ENCODE results near the gene LIN52. TPM values are rescaled to one million over a fixed set of nuclear protein-coding genes. Genes with fewer than 3 reads are reported as not detected.

The LIN52 gene
- total and polyA plus RNA-seq, 2 of the 13 experiments (the other 11 are each of a cell fraction or from before 2014, with no cell fraction given): 11.4 to 23.3 TPM

GRCh38 chr14:74207943-74208342, 123.2 kb downstream of the LIN52 start:
- in situ Hi-C loops (cut with HindIII; ENCODE audit: extremely low pct_ligation_motif_present, low pct_unique_long_range_greater_than_20kb): no loop called here
- WGBS (ENCODE audit: low lambda C conversion rate): 79% methylated on average over 3 of the region's 3 CpGs
- Histone ChIP-seq H3K36me3 (replicated peaks in 1 of 2; ENCODE audit: control insufficient read depth in 1 of 2, insufficient read depth in 2 of 2, low read length in 2 of 2) (peaks cover 1 to 6% of the 10 kb centered on the region in 2 experiments; a peak in 1 of 5 replicates), H4K20me1 (ENCODE audit: insufficient read depth, low read length) (no peaks in the 10 kb centered on the region), H3K4me1 (ENCODE audit: insufficient read depth, low read length) (no peaks in the 10 kb centered on the region), H3K9ac (ENCODE audit: insufficient read depth, low read depth, low read length) (no peak overlapping the region), H3K27ac (ENCODE audit: extremely low read length, insufficient read depth, low read length) (no peak overlapping the region), H3K4me2 (ENCODE audit: low read depth, low read length) (no peak overlapping the region), H3K4me3 (replicated peaks in 1 of 3; ENCODE audit: insufficient read depth in 1 of 3, low read depth in 2 of 3, low read length in 3 of 3) (no peak overlapping the region), H2AFZ (ENCODE audit: low read length) (no peak overlapping the region), H3K79me2 (ENCODE audit: insufficient read depth, low read length) (no peaks in the 10 kb centered on the region), H3K9me3 (ENCODE audit: low read length) (no peaks in the 10 kb centered on the region), H3K27me3 (ENCODE audit: control insufficient read depth in 1 of 2, insufficient read depth in 2 of 2, low read length in 2 of 2) (no peaks in the 10 kb centered on the region; a peak in 1 of 5 replicates)
- FAIRE-seq (no peak), ATAC-seq (peak; percentile 41; the same call in 1 of the 3 replicates), DNase-seq (ENCODE audit: low spot score) (peak; percentile 10)
- TF ChIP-seq, protein P1, sequence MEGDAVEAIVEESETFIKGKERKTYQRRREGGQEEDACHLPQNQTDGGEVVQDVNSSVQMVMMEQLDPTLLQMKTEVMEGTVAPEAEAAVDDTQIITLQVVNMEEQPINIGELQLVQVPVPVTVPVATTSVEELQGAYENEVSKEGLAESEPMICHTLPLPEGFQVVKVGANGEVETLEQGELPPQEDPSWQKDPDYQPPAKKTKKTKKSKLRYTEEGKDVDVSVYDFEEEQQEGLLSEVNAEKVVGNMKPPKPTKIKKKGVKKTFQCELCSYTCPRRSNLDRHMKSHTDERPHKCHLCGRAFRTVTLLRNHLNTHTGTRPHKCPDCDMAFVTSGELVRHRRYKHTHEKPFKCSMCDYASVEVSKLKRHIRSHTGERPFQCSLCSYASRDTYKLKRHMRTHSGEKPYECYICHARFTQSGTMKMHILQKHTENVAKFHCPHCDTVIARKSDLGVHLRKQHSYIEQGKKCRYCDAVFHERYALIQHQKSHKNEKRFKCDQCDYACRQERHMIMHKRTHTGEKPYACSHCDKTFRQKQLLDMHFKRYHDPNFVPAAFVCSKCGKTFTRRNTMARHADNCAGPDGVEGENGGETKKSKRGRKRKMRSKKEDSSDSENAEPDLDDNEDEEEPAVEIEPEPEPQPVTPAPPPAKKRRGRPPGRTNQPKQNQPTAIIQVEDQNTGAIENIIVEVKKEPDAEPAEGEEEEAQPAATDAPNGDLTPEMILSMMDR (CRISPR knock-in tag; IDR thresholded peaks at IDR 0.05): peak; percentile 48
- TF ChIP-seq SNAI1 (CRISPR knock-in tag; IDR thresholded peaks at IDR 0.05; ENCODE audit: borderline replicate concordance) (no peak), STAG1 (CRISPR knock-in tag; IDR thresholded peaks at IDR 0.05) (peak; percentile 56), NFAT5 (CRISPR knock-in tag; IDR thresholded peaks at IDR 0.05) (no peak)
- intact Hi-C loops (cut with micrococcal nuclease; ENCODE audit: unreplicated experiment): no loop called here
- POLR2A ChIA-PET: interaction anchor here (0.6 kb wide), 1 partner anchor 75 kb away, joined by 3 read pairs; no protein-coding TSS in a partner anchor
- CTCF ChIA-PET (ENCODE audit: low intra/inter-chr PET ratio, low total read pairs): interaction anchor here (1.4 kb wide), 1 partner anchor 49 kb away, joined by 4 read pairs; no protein-coding TSS in a partner anchor
- no TSS peak for BruUV-seq (replicated peaks)

All from HepG2 (cell line).